Measurements from ENCODE around the gene CMTM3. TPM values are rescaled to one million over a fixed set of nuclear protein-coding genes. Genes with fewer than 3 reads are reported as not detected.
"Not testable (repeated sequence)": the region's sequence is repeated elsewhere in the genome, so short reads cannot be mapped to it uniquely, and the experiment has no call there.

CMTM3 gene
- total RNA-seq, 1 experiment from 2014 or later = 6.6 TPM

DNA sequence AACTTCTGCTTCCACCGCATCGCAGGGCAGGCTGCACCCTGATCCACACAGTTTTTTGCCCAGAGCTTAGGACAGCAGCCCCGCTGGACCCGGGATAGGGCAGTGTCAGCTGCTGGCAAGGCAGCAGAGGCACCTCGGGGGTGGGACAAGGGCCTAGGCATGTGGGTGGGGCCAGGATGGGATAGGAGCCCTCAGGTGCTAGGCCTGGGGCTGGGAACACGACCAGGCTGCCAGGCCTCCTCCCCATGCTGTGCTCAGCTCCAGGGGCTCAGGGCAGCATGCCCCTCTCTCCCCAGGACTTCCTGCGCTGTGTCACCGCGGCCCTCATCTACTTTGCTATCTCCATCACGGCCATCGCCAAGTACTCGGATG, 4.6 kb downstream of the CMTM3 start:
- no peak for DNase-seq (ENCODE audit: low read depth)

- no peak for DNase-seq (ENCODE audit: low read depth)
Measured at GRCh38 chr16:66610111-66610820, 5.8 kb downstream of the CMTM3 start.

- DNase-seq (ENCODE audit: low read depth) = not testable (repeated sequence)
Measured at GRCh38 chr16:66611911-66612310, 7.4 kb downstream of the CMTM3 start.

GRCh38 chr16:66612422-66612821, 7.9 kb downstream of the CMTM3 start:
- DNase-seq (ENCODE audit: low read depth) = no peak

DNA sequence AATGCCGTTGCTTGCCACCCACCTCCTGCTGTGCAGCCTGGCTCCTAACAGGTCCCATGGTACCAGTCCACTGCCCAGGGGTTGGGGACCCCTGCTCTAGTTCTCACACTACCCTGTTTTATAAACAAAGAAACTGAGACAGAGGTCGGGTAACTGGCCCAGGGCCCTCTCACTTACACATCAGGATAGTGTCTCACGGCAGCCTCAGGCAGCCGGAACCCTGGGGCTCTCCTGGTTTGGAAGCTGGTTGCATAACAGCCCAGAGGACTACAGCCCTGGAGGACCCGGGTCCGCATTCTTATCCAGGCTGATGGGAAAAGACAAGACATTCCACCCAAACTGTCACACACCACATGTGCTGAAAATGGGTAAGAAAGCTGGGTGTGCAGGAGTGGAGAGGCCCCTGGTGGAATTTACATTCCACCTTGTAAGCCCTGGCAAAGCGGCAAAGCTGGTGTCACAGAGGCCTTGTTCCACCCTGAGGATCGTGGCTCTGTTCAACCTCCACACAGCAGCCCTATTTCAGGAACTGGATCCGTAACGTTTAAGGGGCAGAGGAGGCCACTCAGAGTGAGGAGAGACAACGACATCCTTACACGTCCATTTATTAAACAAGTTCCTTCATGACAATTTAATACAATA, 9.8 kb downstream of the CMTM3 start:
- DNase-seq (ENCODE audit: low read depth) = no peak

- no peak for DNase-seq (ENCODE audit: low read depth)
Measured at GRCh38 chr16:66616169-66616568, 11.7 kb downstream of the CMTM3 start.

DNA sequence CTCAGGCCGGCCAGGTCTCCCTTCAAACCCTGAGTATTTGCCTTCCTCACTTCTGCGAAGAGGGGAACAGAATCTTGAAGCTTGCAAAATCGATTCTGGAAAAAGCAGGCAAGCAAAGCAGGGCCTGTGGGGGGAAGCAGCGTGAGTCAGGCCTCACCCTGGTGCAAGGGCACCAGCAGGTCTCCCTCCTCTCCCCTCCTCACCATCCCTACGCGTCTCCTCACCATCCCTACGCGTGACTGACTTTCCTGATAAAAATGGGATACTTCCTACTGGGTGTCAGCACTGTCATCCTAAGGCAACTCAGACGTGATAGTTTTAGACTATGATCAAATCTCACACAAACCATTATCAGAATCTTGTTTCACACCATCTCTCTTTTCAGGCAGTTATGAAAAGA, 12.1 kb downstream of the CMTM3 start:
- no peak for DNase-seq (ENCODE audit: low read depth)

- no peak for DNase-seq (ENCODE audit: low read depth)
Measured at GRCh38 chr16:66617010-66617434, 12.5 kb downstream of the CMTM3 start.

DNA sequence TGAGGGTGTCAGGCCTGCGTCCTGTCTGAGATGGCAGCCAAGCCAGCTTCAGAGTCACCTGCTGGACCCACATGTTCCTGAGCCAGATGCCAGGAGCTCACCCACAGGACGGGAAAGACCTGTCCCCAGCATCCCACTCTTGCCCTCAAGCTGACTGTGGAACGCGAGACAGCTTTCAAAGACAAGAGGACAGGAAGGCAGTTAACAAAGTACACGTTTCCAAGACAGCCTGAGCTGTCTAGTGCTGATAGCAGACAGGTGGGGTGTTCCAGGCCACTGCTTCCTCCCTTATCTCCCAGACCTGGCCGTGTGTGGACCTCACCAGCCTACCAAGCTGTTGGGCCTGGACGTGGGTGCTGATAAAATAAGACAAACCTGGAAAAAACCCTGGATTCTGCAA, 13.2 kb downstream of the CMTM3 start:
- no peak for DNase-seq (ENCODE audit: low read depth)

DNA sequence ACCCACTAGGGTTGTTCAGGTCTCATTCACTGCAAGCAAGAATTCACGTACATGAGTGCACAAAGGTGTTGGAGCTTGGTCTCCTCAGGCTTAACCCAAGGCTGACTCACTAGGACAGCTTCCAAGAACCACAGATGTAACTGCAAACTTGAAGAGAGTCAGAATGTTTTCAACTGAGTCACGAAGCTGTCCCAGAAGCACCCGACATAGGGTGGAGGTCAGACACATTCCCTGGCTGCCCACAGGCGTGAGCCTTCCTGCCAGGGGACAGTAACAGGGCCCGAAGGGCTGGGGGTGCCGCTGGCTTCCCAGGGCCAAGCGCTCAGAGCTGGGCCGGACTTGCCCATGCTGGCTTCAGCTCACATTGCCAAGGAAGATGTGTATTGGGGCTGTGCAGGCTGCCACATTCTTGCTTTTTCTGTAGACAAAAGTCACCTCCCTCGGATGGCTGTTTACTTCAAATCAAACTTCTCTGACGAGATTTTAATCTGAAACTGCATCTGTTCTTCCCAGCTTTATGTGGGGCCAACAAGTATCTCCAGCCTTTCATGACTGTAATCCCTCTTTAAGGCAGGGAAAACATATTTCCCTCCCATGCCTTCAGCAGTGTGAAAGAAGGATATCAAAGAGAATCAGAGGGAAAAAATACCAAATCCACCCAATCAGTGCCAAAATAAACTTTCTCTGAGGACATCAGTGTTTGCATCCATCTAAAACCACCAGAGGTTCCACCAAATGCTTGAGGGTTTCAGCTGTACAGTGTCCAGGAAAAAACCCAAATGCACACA, 14.3 kb downstream of the CMTM3 start:
- DNase-seq (ENCODE audit: low read depth) = peak; percentile 88

GRCh38 chr16:66619534-66620428, 15.3 kb downstream of the CMTM3 start:
- peak; percentile 51 for DNase-seq (ENCODE audit: low read depth)

GRCh38 chr16:66620429-66620795, 15.9 kb downstream of the CMTM3 start:
- DNase-seq (ENCODE audit: low read depth) = no peak

GRCh38 chr16:66621973-66622372, 17.5 kb downstream of the CMTM3 start:
- DNase-seq (ENCODE audit: low read depth) = no peak

GRCh38 chr16:66622863-66623262, 18.4 kb downstream of the CMTM3 start:
- no peak for DNase-seq (ENCODE audit: low read depth)

- no peak for DNase-seq (ENCODE audit: low read depth)
Measured at GRCh38 chr16:66623755-66624154, 19.3 kb downstream of the CMTM3 start.

DNA sequence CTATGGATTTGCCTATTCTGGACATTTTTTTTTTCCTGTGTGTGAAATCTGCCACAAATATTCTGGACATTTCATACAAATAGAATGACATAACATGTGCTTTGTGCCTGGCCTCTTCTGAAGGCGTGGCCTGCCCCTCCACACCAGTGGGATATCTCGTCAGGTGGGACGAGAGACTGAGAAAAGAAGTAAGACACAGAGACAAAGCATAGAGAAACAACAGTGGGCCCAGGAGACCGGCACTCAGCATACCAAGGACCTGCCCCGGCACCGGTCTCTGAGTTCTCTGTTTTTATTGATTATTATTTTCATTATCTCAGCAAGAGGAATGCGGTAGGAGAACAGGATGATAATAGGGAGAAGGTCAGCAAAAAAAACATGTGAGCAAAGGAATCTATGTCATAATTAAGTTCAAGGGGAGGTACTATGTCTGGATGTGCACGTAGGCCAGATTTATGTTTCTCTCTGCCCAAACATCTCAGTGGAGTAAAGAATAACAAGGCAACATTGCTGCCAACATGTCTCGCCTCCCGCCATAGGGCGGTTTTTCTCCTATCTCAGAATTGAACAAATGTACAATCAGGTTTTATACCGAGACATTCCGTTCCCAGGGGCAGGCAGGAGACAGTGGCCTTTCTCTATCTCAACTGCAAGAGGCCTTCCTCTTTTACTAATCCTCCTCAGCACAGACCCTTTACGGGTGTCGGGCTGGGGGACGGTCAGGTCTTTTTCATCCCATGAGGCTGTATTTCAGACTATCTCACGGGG, 23.3 kb downstream of the CMTM3 start:
- not testable (repeated sequence) for DNase-seq (ENCODE audit: low read depth)

DNA sequence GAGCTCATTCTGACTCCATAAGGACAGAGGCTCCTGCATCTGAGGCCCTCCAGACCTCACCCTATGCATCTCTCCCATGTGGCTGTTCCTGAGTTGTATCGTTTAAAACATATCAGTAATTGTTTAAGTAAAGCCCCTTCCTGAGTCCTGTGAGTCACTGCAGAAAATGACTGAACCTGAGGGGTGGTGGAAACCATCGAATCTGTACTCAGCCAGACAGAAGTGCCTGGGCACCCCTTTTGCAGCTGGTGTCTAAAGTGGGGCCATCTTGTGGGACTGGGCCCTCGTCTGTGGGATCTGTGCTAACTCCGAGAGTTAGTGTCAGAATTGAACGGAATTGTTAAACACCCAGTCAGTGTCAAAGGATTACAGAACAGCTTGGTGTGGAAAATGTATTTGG, 25.4 kb downstream of the CMTM3 start:
- DNase-seq (ENCODE audit: low read depth) = no peak

GRCh38 chr16:66630561-66631260, 26.2 kb downstream of the CMTM3 start:
- DNase-seq (ENCODE audit: low read depth) = not testable (repeated sequence)

- not testable (repeated sequence) for DNase-seq (ENCODE audit: low read depth)
Measured at GRCh38 chr16:66631558-66631957, 27.1 kb downstream of the CMTM3 start.

GRCh38 chr16:66634527-66635196, 30.2 kb downstream of the CMTM3 start:
- no peak for DNase-seq (ENCODE audit: low read depth)

Data from Daoy (cell line).